ENCODE measurements around the gene RBMS2.

GRCh38 chr12:56637621-56638020, 116.0 kb downstream of the RBMS2 start:
- no peak for TF ChIP-seq EP300 (IDR thresholded peaks at IDR 0.05; ENCODE audit: borderline replicate concordance)
- TF ChIP-seq ZBTB7A (IDR thresholded peaks at IDR 0.05; ENCODE audit: low read depth) = no peak
- TF ChIP-seq RAD21 (IDR thresholded peaks at IDR 0.05; ENCODE audit: low read depth) = no peak
- TF ChIP-seq YY1 (IDR thresholded peaks at IDR 0.05; ENCODE audit: low read depth) = no peak
- TF ChIP-seq REST (IDR thresholded peaks at IDR 0.05; ENCODE audit: low read depth) = no peak
- TF ChIP-seq, protein P1, sequence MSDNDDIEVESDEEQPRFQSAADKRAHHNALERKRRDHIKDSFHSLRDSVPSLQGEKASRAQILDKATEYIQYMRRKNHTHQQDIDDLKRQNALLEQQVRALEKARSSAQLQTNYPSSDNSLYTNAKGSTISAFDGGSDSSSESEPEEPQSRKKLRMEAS (IDR thresholded peaks at IDR 0.05) = no peak
- no peak for TF ChIP-seq TAF1 (IDR thresholded peaks at IDR 0.05; ENCODE audit: low read depth)
- TF ChIP-seq USF1 (IDR thresholded peaks at IDR 0.05) = no peak
- TF ChIP-seq CEBPB (IDR thresholded peaks at IDR 0.05) = no peak
- TF ChIP-seq TEAD4 (IDR thresholded peaks at IDR 0.05) = no peak
- no peak for TF ChIP-seq CREB1 (IDR thresholded peaks at IDR 0.05; ENCODE audit: low read depth)
- no peak for TF ChIP-seq TCF12 (IDR thresholded peaks at IDR 0.05; ENCODE audit: low read depth)
- TF ChIP-seq EGR1 (IDR thresholded peaks at IDR 0.05) = no peak
- TF ChIP-seq FOXM1 (IDR thresholded peaks at IDR 0.05; ENCODE audit: borderline replicate concordance, low read depth) = no peak

Data from Ishikawa (cell line).